HEK293T (cell line): ENCODE data around the gene ATP1A4.

ENCODE experiments used
- CTCF ChIA-PET: fragments of 350-600 bp; formaldehyde crosslinking; extraction: SDS; loops from one replicate; lab custom pipeline; 2021; ENCODE audit warnings: antibody characterized with exemption, inconsistent platforms; lab: Yijun Ruan, JAX
- POLR2A ChIA-PET: fragments of 350-600 bp; formaldehyde crosslinking; extraction: SDS; loops from one replicate; lab custom pipeline; 2020; ENCODE audit warnings: antibody characterized with exemption, inconsistent platforms; lab: Yijun Ruan, JAX
- DNase-seq: peaks from one replicate; pipeline ENCODE4 v3.0.0; 2012; ENCODE audit warnings: mixed read lengths; ENCODE audit errors: extremely low spot score
- ARNT ChIP-seq: fragments of 450-650 bp; IDR thresholded peaks from 2 replicates; pipeline ENCODE4 v1.6.1; 2017; ENCODE audit warnings: mild to moderate bottlenecking
- BHLHE40 ChIP-seq: fragments of 450-650 bp; IDR thresholded peaks from 2 replicates; pipeline ENCODE4 v1.6.1; 2016; ENCODE audit warnings: mild to moderate bottlenecking, moderate library complexity, borderline replicate concordance
- CTBP1 ChIP-seq: fragments of 450-650 bp; IDR thresholded peaks from 2 replicates; pipeline ENCODE4 v1.6.1; 2016; ENCODE audit warnings: borderline replicate concordance
- ELF4 ChIP-seq: fragments of 450-650 bp; IDR thresholded peaks from 2 replicates; pipeline ENCODE4 v1.6.1; 2017; ENCODE audit warnings: antibody characterized with exemption
- FOXA1 ChIP-seq: fragments of 450-650 bp; IDR thresholded peaks from 2 replicates; pipeline ENCODE4 v1.6.1; 2016; ENCODE audit warnings: mild to moderate bottlenecking
- FOXK2 ChIP-seq: fragments of 450-650 bp; IDR thresholded peaks from 2 replicates; pipeline ENCODE4 v1.6.1; 2016; ENCODE audit warnings: mild to moderate bottlenecking
- FOXM1 ChIP-seq: fragments of 450-650 bp; IDR thresholded peaks from 2 replicates; pipeline ENCODE4 v1.6.1; 2017; ENCODE audit warnings: mild to moderate bottlenecking, borderline replicate concordance
- HDGF ChIP-seq: fragments of 450-650 bp; IDR thresholded peaks from 2 replicates; pipeline ENCODE4 v1.6.1; 2017; ENCODE audit warnings: antibody characterized with exemption, borderline replicate concordance
- L3MBTL2 ChIP-seq: fragments of 450-650 bp; conservative IDR thresholded peaks from 2 replicates; pipeline ENCODE4 v1.6.1; 2016; ENCODE audit warnings: mild to moderate bottlenecking
- LEF1 ChIP-seq: fragments of 450-650 bp; IDR thresholded peaks from 2 replicates; pipeline ENCODE4 v1.6.1; 2017; ENCODE audit warnings: mild to moderate bottlenecking, borderline replicate concordance
- NFRKB ChIP-seq: fragments of 450-650 bp; IDR thresholded peaks from 2 replicates; pipeline ENCODE4 v1.6.1; 2016; ENCODE audit warnings: mild to moderate bottlenecking, moderate library complexity
- PKNOX1 ChIP-seq: fragments of 450-650 bp; IDR thresholded peaks from 2 replicates; pipeline ENCODE4 v1.6.1; 2016
- SP1 ChIP-seq: fragments of 450-650 bp; IDR thresholded peaks from 2 replicates; pipeline ENCODE4 v1.6.1; 2017
- SUZ12 ChIP-seq: fragments of 450-650 bp; IDR thresholded peaks from 2 replicates; pipeline ENCODE4 v1.6.1; 2016; ENCODE audit warnings: mild to moderate bottlenecking
- TARDBP ChIP-seq: fragments of 450-650 bp; IDR thresholded peaks from 2 replicates; pipeline ENCODE4 v1.6.1; 2016
- ZNF384 ChIP-seq: fragments of 450-650 bp; IDR thresholded peaks from 2 replicates; pipeline ENCODE4 v1.6.1; 2016

The ATP1A4 gene

GRCh38 chr1:160193832-160194736 is 42.7 kb downstream of the ATP1A4 start:
- CTCF ChIA-PET: interaction anchor here (0.6 to 3.4 kb wide), 27 partner anchors 8 to 182 kb away, joined by 3 to 30 read pairs (median 4); partner anchors contain the start of gene PEX19
- POLR2A ChIA-PET: interaction anchor here (0.9 to 1.1 kb wide), 4 partner anchors 10 to 93 kb away, joined by 3 to 7 read pairs (median 4); partner anchors contain the start of gene PEA15
- TF ChIP-seq PKNOX1 (no peak), LEF1 (no peak), ELF4 (no peak), SUZ12 (no peak), FOXM1 (no peak), ARNT (no peak), FOXK2 (no peak), NFRKB (no peak), BHLHE40 (no peak), CTBP1 (no peak), L3MBTL2 (no peak), SP1 (no peak)
- DNase-seq: no peak

GRCh38 chr1:160194737-160195059 is 43.3 kb downstream of the ATP1A4 start:
- DNase-seq: no peak
- POLR2A ChIA-PET: no interaction called here
- TF ChIP-seq LEF1 (no peak), BHLHE40 (no peak), TARDBP (no peak), ARNT (no peak), SUZ12 (no peak), CTBP1 (no peak)
- CTCF ChIA-PET: interaction anchor here (1.0 kb wide), 1 partner anchor 58 kb away, joined by 3 read pairs; no protein-coding TSS in a partner anchor

GRCh38 chr1:160196143-160196542 is 44.7 kb downstream of the ATP1A4 start:
- TF ChIP-seq ZNF384: no peak
- TF ChIP-seq SP1: no peak
- TF ChIP-seq ELF4: no peak
- TF ChIP-seq FOXA1: no peak
- no peak for TF ChIP-seq SUZ12
- no peak for DNase-seq
- ChIA-PET CTCF (interaction anchor here (0.6 kb wide), 1 partner anchor 91 kb away, joined by 4 read pairs; no protein-coding TSS in a partner anchor), POLR2A (no interaction called here)

GRCh38 chr1:160197231-160197630 is 45.8 kb downstream of the ATP1A4 start:
- TF ChIP-seq ARNT (no peak), HDGF (no peak), PKNOX1 (no peak)
- ChIA-PET POLR2A (no interaction called here), CTCF (no interaction called here)
- DNase-seq: no peak

- CTCF ChIA-PET: no interaction called here
- TF ChIP-seq SP1 (no peak), L3MBTL2 (no peak), BHLHE40 (no peak), LEF1 (no peak), ZNF384 (no peak), FOXM1 (no peak), SUZ12 (no peak), TARDBP (no peak)
- DNase-seq: no peak
- POLR2A ChIA-PET: no interaction called here
Measured at GRCh38 chr1:160200786-160201185, 49.4 kb downstream of the ATP1A4 start.

- no peak for DNase-seq
- TF ChIP-seq BHLHE40: no peak
- TF ChIP-seq FOXM1: no peak
- TF ChIP-seq ZNF384: no peak
- no peak for TF ChIP-seq ARNT
- no peak for TF ChIP-seq NFRKB
- TF ChIP-seq TARDBP: no peak
- no peak for TF ChIP-seq SP1
- TF ChIP-seq FOXA1: no peak
- TF ChIP-seq LEF1: no peak
- no peak for TF ChIP-seq HDGF
- TF ChIP-seq PKNOX1: no peak
- no peak for TF ChIP-seq CTBP1
- no peak for TF ChIP-seq ELF4
- TF ChIP-seq SUZ12: no peak
- TF ChIP-seq L3MBTL2: no peak
- POLR2A ChIA-PET: interaction anchor here (0.9 to 1.7 kb wide), 3 partner anchors 11 to 158 kb away, joined by 3 to 7 read pairs (median 3); no protein-coding TSS in a partner anchor
- CTCF ChIA-PET: interaction anchor here (0.8 to 1.8 kb wide), 3 partner anchors 11 to 103 kb away, joined by 3 to 12 read pairs (median 5); no protein-coding TSS in a partner anchor
Measured at GRCh38 chr1:160204526-160205241, 53.3 kb downstream of the ATP1A4 start.
